NCI-H510A (cell line): ENCODE measurements around the gene LCTL.
"Not testable (repeated sequence)": the region's sequence is repeated elsewhere in the genome, so short reads cannot be mapped to it uniquely, and the experiment has no call there.

Source experiments
- DNase-seq: peaks from one replicate; lab custom pipeline; 2025; lab: John Stamatoyannopoulos, UW

LCTL gene

DNA sequence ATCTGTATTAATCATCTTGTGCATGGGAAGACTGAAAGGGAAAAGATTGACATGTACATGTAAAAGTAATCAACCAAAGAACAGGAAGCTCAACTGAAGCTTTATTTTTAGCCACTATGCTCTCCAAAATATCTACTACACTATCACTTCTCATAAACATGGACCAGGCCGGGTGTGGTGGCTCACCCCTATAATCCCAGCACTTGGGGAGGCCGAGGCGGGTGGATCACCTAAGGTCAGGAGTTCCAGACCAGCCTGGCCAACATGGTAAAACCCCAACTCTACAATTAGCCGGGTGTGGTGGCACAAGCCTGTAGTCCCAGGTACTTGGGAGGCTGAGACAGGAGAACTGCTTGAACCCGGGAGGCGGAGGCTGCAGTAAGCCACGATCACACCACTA, 65.5 kb downstream of the LCTL start:
- not testable (repeated sequence) for DNase-seq

- DNase-seq, result no peak
These were observed 67.1 kb downstream of the LCTL start for GRCh38 chr15:66498501-66499386.
